VCaP (cell line): Measurements from ENCODE around the gene ZNF536.

Experiments
- H3K27ac ChIP-seq: fragments of 450-650 bp; 2 replicates; pipeline ENCODE4 v1.5.1; 2017
- CTCF ChIP-seq: fragments of 450-650 bp; conservative IDR thresholded peaks from 2 replicates; pipeline ENCODE4 v1.5.1; 2017; ENCODE audit warnings: mild to moderate bottlenecking, moderate library complexity

ZNF536 gene

GRCh38 chr19:30328096-30328495 lies 44.1 kb upstream of the ZNF536 start:
- TF ChIP-seq CTCF: no peak
- no peak overlapping the region for H3K27ac ChIP-seq

GRCh38 chr19:30330266-30330665 lies 41.9 kb upstream of the ZNF536 start:
- H3K27ac ChIP-seq: no peak overlapping the region
- TF ChIP-seq CTCF: no peak

GRCh38 chr19:30332445-30333234 lies 39.5 kb upstream of the ZNF536 start:
- no peak overlapping the region for H3K27ac ChIP-seq
- TF ChIP-seq CTCF: no peak

- no peak overlapping the region for H3K27ac ChIP-seq
- no peak for TF ChIP-seq CTCF
Observed at GRCh38 chr19:30333291-30334065, 38.7 kb upstream of the ZNF536 start.

GRCh38 chr19:30334841-30335240 lies 37.3 kb upstream of the ZNF536 start:
- TF ChIP-seq CTCF: no peak
- no peak overlapping the region for H3K27ac ChIP-seq

- TF ChIP-seq CTCF: no peak
- H3K27ac ChIP-seq: no peak overlapping the region
Observed at GRCh38 chr19:30335306-30335886, 36.8 kb upstream of the ZNF536 start.

- no peak for TF ChIP-seq CTCF
- no peak overlapping the region for H3K27ac ChIP-seq
Observed at GRCh38 chr19:30336290-30336689, 35.9 kb upstream of the ZNF536 start.
